WTC11 (cell line): ENCODE measurements around the gene TMEM14A.

Experiments
- FOXK1 ChIP-seq: sonication (generic); formaldehyde crosslinking; IDR thresholded peaks from 2 replicates; pipeline ENCODE4 v1.8.0; 2022; ENCODE audit warnings: mild to moderate bottlenecking, moderate library complexity, missing genetic modification reagents
- NFYB ChIP-seq: sonication (generic); formaldehyde crosslinking; conservative IDR thresholded peaks from 2 replicates; pipeline ENCODE4 v1.8.0; 2022; ENCODE audit warnings: low read depth, missing genetic modification reagents
- TF ChIP-seq, protein P1 (sequence below): sonication (generic); formaldehyde crosslinking; IDR thresholded peaks from 2 replicates; pipeline ENCODE4 v1.8.0; 2023; ENCODE audit warnings: missing genetic modification reagents
- TF ChIP-seq, protein P2 (sequence below): sonication (generic); formaldehyde crosslinking; IDR thresholded peaks from 2 replicates; pipeline ENCODE4 v1.8.1; 2023; ENCODE audit warnings: mild to moderate bottlenecking, missing genetic modification reagents, borderline replicate concordance
- TF ChIP-seq, protein P3 (sequence below): fragments of 200-600 bp; IDR thresholded peaks from 2 replicates; pipeline ENCODE4 v1.8.0; 2022; ENCODE audit warnings: antibody characterized with exemption

DNA sequence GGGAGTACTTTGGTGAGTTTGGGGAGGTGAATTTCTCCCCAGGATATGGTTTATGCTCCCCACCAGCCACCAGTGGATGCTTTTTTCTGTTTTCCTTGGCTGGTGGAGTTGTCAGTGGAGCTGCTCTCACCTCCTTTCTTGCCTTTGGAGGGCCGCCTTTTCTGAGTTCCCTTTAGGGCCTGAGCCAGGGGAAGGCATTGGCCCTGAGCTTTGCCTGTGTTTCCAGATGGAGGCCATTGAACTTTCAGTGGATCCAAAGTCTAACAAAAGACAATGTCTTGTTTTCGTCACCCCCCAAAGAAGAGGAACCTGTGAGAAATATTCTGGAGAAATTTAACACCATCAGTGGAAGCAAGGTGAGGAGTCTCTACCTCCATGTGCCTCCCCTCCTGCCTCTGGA lies 4.4 kb upstream of the TMEM14A start:
- no peak for TF ChIP-seq FOXK1
- TF ChIP-seq, protein P1, sequence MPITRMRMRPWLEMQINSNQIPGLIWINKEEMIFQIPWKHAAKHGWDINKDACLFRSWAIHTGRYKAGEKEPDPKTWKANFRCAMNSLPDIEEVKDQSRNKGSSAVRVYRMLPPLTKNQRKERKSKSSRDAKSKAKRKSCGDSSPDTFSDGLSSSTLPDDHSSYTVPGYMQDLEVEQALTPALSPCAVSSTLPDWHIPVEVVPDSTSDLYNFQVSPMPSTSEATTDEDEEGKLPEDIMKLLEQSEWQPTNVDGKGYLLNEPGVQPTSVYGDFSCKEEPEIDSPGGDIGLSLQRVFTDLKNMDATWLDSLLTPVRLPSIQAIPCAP: no peak
- TF ChIP-seq, protein P2, sequence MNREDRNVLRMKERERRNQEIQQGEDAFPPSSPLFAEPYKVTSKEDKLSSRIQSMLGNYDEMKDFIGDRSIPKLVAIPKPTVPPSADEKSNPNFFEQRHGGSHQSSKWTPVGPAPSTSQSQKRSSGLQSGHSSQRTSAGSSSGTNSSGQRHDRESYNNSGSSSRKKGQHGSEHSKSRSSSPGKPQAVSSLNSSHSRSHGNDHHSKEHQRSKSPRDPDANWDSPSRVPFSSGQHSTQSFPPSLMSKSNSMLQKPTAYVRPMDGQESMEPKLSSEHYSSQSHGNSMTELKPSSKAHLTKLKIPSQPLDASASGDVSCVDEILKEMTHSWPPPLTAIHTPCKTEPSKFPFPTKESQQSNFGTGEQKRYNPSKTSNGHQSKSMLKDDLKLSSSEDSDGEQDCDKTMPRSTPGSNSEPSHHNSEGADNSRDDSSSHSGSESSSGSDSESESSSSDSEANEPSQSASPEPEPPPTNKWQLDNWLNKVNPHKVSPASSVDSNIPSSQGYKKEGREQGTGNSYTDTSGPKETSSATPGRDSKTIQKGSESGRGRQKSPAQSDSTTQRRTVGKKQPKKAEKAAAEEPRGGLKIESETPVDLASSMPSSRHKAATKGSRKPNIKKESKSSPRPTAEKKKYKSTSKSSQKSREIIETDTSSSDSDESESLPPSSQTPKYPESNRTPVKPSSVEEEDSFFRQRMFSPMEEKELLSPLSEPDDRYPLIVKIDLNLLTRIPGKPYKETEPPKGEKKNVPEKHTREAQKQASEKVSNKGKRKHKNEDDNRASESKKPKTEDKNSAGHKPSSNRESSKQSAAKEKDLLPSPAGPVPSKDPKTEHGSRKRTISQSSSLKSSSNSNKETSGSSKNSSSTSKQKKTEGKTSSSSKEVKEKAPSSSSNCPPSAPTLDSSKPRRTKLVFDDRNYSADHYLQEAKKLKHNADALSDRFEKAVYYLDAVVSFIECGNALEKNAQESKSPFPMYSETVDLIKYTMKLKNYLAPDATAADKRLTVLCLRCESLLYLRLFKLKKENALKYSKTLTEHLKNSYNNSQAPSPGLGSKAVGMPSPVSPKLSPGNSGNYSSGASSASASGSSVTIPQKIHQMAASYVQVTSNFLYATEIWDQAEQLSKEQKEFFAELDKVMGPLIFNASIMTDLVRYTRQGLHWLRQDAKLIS (CRISPR knock-in tag): no peak
- TF ChIP-seq, protein P3, sequence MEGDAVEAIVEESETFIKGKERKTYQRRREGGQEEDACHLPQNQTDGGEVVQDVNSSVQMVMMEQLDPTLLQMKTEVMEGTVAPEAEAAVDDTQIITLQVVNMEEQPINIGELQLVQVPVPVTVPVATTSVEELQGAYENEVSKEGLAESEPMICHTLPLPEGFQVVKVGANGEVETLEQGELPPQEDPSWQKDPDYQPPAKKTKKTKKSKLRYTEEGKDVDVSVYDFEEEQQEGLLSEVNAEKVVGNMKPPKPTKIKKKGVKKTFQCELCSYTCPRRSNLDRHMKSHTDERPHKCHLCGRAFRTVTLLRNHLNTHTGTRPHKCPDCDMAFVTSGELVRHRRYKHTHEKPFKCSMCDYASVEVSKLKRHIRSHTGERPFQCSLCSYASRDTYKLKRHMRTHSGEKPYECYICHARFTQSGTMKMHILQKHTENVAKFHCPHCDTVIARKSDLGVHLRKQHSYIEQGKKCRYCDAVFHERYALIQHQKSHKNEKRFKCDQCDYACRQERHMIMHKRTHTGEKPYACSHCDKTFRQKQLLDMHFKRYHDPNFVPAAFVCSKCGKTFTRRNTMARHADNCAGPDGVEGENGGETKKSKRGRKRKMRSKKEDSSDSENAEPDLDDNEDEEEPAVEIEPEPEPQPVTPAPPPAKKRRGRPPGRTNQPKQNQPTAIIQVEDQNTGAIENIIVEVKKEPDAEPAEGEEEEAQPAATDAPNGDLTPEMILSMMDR: no peak
- TF ChIP-seq NFYB (CRISPR knock-in tag): no peak
